HEK293 (cell line): ENCODE data around the gene PITRM1.

Source experiments
- CTCF ChIA-PET: fragments of 350-600 bp; formaldehyde crosslinking; extraction: SDS; loops from one replicate; lab custom pipeline; 2021; ENCODE audit warnings: antibody characterized with exemption; lab: Yijun Ruan, JAX
- POLR2A ChIA-PET: fragments of 300-600 bp; formaldehyde crosslinking; extraction: SDS; loops from one replicate; lab custom pipeline; 2020; ENCODE audit warnings: antibody characterized with exemption, inconsistent platforms; lab: Yijun Ruan, JAX
- H3K27ac ChIP-seq: fragments of 200-500 bp; sonication (Bioruptor generic); 2 replicates; pipeline ENCODE4 v1.5.1; 2014; ENCODE audit warnings: low read depth, low read length, control low read depth, inconsistent platforms; ENCODE audit errors: extremely low read depth
- H3K36me3 ChIP-seq, 2 experiments: fragments of 200-500 bp in 1 of 2; sonication (Bioruptor generic) in 1 of 2; 1 replicate in 1 of 2; 2 replicates in 1 of 2; pipeline ENCODE4 v1.5.1; 2014 to 2017; ENCODE audit warnings: inconsistent platforms in 2 of 2, low read length in 2 of 2; ENCODE audit not compliant: control insufficient read depth in 2 of 2, insufficient read depth in 1 of 2
- H3K4me1 ChIP-seq: fragments of 200-500 bp; sonication (Bioruptor generic); 2 replicates; pipeline ENCODE4 v1.5.1; 2014; ENCODE audit warnings: mild to moderate bottlenecking, low read length, inconsistent platforms; ENCODE audit not compliant: control insufficient read depth, insufficient read depth
- H3K4me3 ChIP-seq: 2 replicates; pipeline ENCODE4 v1.5.1; 2011; ENCODE audit warnings: low read depth, mild to moderate bottlenecking, control low read depth, low read length, moderate library complexity
- H3K9me3 ChIP-seq: fragments of 200-500 bp; sonication (Bioruptor generic); 2 replicates; pipeline ENCODE4 v1.5.1; 2014; ENCODE audit warnings: low read depth, low read length, inconsistent platforms; ENCODE audit not compliant: control insufficient read depth, insufficient read depth
- IKZF3 ChIP-seq: fragments of 450-650 bp; IDR thresholded peaks from 2 replicates; pipeline ENCODE4 v1.5.0; 2018; ENCODE audit warnings: missing biosample characterization, mild to moderate bottlenecking, missing genetic modification characterization, moderate library complexity
- KLF17 ChIP-seq: fragments of 450-650 bp; formaldehyde crosslinking; IDR thresholded peaks from 2 replicates; pipeline ENCODE4 v1.5.1; 2016; ENCODE audit warnings: missing biosample characterization, missing genetic modification characterization
- PRDM1 ChIP-seq: fragments of 450-650 bp; formaldehyde crosslinking; IDR thresholded peaks from 2 replicates; pipeline ENCODE4; 2016; ENCODE audit warnings: missing biosample characterization, missing genetic modification characterization
- PRDM4 ChIP-seq: fragments of 450-650 bp; formaldehyde crosslinking; IDR thresholded peaks from 2 replicates; pipeline ENCODE4 v1.5.1; 2017; ENCODE audit warnings: missing biosample characterization, missing genetic modification characterization
- SP2 ChIP-seq: fragments of 450-650 bp; formaldehyde crosslinking; IDR thresholded peaks from 2 replicates; pipeline ENCODE4 v1.5.1; 2016; ENCODE audit warnings: missing biosample characterization, missing genetic modification characterization
- ZBTB11 ChIP-seq: fragments of 450-650 bp; formaldehyde crosslinking; conservative IDR thresholded peaks from 2 replicates; pipeline ENCODE4 v1.5.1; 2016; ENCODE audit warnings: low read depth, missing biosample characterization, missing genetic modification characterization
- ZBTB21 ChIP-seq: fragments of 450-650 bp; formaldehyde crosslinking; IDR thresholded peaks from 2 replicates; pipeline ENCODE4 v1.5.1; 2017; ENCODE audit warnings: missing biosample characterization, missing genetic modification characterization
- ZFP3 ChIP-seq: fragments of 450-650 bp; formaldehyde crosslinking; IDR thresholded peaks from 2 replicates; pipeline ENCODE4 v1.5.1; 2016; ENCODE audit warnings: low read depth, missing biosample characterization, missing genetic modification characterization
- ZNF121 ChIP-seq: fragments of 450-650 bp; formaldehyde crosslinking; IDR thresholded peaks from 2 replicates; pipeline ENCODE4 v1.5.1; 2016; ENCODE audit warnings: missing biosample characterization, missing genetic modification characterization
- ZNF157 ChIP-seq: fragments of 450-650 bp; formaldehyde crosslinking; IDR thresholded peaks from 2 replicates; pipeline ENCODE4 v1.5.1; 2016; ENCODE audit warnings: missing biosample characterization, missing genetic modification characterization
- ZNF184 ChIP-seq: fragments of 450-650 bp; IDR thresholded peaks from 2 replicates; pipeline ENCODE4 v1.5.1; 2018; ENCODE audit warnings: missing biosample characterization, mild to moderate bottlenecking, missing genetic modification characterization
- ZNF311 ChIP-seq: fragments of 450-650 bp; formaldehyde crosslinking; IDR thresholded peaks from 2 replicates; pipeline ENCODE4 v1.5.1; 2017; ENCODE audit warnings: missing biosample characterization, missing genetic modification characterization, borderline replicate concordance
- ZNF48 ChIP-seq: fragments of 450-650 bp; formaldehyde crosslinking; IDR thresholded peaks from 2 replicates; pipeline ENCODE4 v1.5.1; 2016; ENCODE audit warnings: missing biosample characterization, missing genetic modification characterization
- ZNF600 ChIP-seq: fragments of 450-650 bp; formaldehyde crosslinking; IDR thresholded peaks from 2 replicates; pipeline ENCODE4 v1.5.1; 2016; ENCODE audit warnings: missing biosample characterization, missing genetic modification characterization
- ZNF621 ChIP-seq: fragments of 450-650 bp; formaldehyde crosslinking; IDR thresholded peaks from 2 replicates; pipeline ENCODE4 v1.5.1; 2017; ENCODE audit warnings: missing biosample characterization, missing genetic modification characterization
- ZNF76 ChIP-seq: fragments of 450-650 bp; formaldehyde crosslinking; IDR thresholded peaks from 2 replicates; pipeline ENCODE4; 2016; ENCODE audit warnings: low read depth, missing biosample characterization, missing genetic modification characterization, borderline replicate concordance
- TF ChIP-seq, protein P1 (sequence below): fragments of 450-650 bp; IDR thresholded peaks from 2 replicates; pipeline ENCODE4 v1.5.1; 2018; ENCODE audit warnings: missing biosample characterization, missing genetic modification characterization

PITRM1 gene

GRCh38 chr10:3136336-3136735 lies 36.2 kb downstream of the PITRM1 start:
- Histone ChIP-seq H3K36me3 (peaks cover 36 to 98% of the 10 kb centered on the region in 2 experiments), H3K4me3 (no peak overlapping the region), H3K9me3 (no peaks in the 10 kb centered on the region), H3K4me1 (no peaks in the 10 kb centered on the region), H3K27ac (no peak overlapping the region)
- no peak for TF ChIP-seq KLF17 (tag by site-specific recombination)
- no peak for TF ChIP-seq ZNF311
- no peak for TF ChIP-seq ZNF157 (tag by site-specific recombination)
- TF ChIP-seq, protein P1, sequence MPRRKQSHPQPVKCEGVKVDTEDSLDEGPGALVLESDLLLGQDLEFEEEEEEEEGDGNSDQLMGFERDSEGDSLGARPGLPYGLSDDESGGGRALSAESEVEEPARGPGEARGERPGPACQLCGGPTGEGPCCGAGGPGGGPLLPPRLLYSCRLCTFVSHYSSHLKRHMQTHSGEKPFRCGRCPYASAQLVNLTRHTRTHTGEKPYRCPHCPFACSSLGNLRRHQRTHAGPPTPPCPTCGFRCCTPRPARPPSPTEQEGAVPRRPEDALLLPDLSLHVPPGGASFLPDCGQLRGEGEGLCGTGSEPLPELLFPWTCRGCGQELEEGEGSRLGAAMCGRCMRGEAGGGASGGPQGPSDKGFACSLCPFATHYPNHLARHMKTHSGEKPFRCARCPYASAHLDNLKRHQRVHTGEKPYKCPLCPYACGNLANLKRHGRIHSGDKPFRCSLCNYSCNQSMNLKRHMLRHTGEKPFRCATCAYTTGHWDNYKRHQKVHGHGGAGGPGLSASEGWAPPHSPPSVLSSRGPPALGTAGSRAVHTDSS (tag by site-specific recombination), result no peak
- no peak for TF ChIP-seq ZNF48 (tag by site-specific recombination)
- no peak for TF ChIP-seq ZNF76 (tag by site-specific recombination)
- TF ChIP-seq ZNF621 (tag by site-specific recombination), result no peak
- no peak for TF ChIP-seq ZNF600 (tag by site-specific recombination)
- no peak for TF ChIP-seq ZNF121
- no peak for TF ChIP-seq SP2 (tag by site-specific recombination)
- no peak for TF ChIP-seq ZBTB11 (tag by site-specific recombination)
- CTCF ChIA-PET, result no interaction called here
- POLR2A ChIA-PET, result no interaction called here

DNA sequence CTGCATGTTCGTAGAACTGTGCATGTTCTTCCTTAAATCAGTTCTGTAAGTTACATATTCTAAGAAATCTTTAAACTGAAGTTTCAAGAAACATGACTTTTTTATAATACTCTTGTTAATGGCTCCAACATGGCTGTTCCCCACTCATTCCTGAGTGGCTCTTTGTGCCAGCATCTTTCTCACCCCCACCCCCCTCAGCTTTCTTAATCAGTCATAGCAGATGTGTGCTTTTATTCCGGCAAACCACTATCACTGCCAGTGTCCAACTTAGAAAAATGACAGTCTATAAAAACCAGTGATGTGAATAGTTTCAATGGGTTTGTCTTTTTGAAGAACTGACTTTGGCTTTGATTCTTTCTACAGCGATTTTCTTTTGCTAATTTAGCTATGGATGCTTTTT lies 37.6 kb downstream of the PITRM1 start:
- Histone ChIP-seq H3K4me3 (no peak overlapping the region), H3K9me3 (no peaks in the 10 kb centered on the region)
- CTCF ChIA-PET, result interaction anchor here (1.5 kb wide), 1 partner anchor 14 kb away, joined by 6 read pairs; no protein-coding TSS in a partner anchor
- TF ChIP-seq ZFP3, result no peak
- TF ChIP-seq ZBTB21 (tag by site-specific recombination), result no peak
- no peak for TF ChIP-seq IKZF3 (tag by site-specific recombination)
- no peak for TF ChIP-seq ZNF184 (tag by site-specific recombination)
- TF ChIP-seq PRDM1 (tag by site-specific recombination), result no peak
- TF ChIP-seq, all 188 proteins: peak for 0
- Histone ChIP-seq H3K4me1 (no peaks in the 10 kb centered on the region), H3K36me3 (peaks cover 37 to 95% of the 10 kb centered on the region in 2 experiments), H3K27ac (no peak overlapping the region)
- POLR2A ChIA-PET, result no interaction called here

DNA sequence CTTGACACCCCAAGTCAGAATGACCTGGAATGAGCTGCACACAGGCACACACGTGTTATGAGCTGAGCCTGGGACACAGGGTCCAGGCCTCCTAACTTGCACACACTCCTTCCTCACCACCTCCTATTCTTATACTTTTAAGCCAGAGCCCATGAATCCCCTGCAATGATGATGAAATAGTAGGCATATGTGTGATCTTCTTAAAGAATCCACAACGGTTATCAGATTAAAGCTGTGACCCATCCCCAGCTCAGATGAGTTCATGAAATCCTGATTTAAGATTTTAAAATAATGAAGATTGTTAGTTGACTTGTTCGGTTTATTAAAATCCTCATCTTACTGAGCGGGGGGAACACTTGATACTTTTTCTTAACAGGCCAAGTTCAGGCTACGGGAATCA lies 38.6 kb downstream of the PITRM1 start:
- Histone ChIP-seq H3K27ac (no peak overlapping the region), H3K4me1 (no peaks in the 10 kb centered on the region), H3K4me3 (no peak overlapping the region), H3K36me3 (peaks cover 35 to 95% of the 10 kb centered on the region in 2 experiments), H3K9me3 (no peaks in the 10 kb centered on the region)
- POLR2A ChIA-PET, result no interaction called here
- no peak for TF ChIP-seq PRDM4 (tag by site-specific recombination)
- CTCF ChIA-PET, result interaction anchor here (0.9 to 1.5 kb wide), 2 partner anchors 12 to 13 kb away, joined by 3 to 6 read pairs; no protein-coding TSS in a partner anchor
